Naive thymus-derived CD4-positive, alpha-beta T cell (primary cell): ENCODE data around the gene CCDC187. TPM values are rescaled to one million over a fixed set of nuclear protein-coding genes. Genes with fewer than 3 reads are reported as not detected.

Experiments used
- ATAC-seq: fragments of 150-1000 bp; cut with Tn5 transposase; 2 replicates; pipeline ENCODE4 v1.10.0; 2021; ENCODE audit warnings: mild to moderate bottlenecking, moderate library complexity
- CTCF ChIA-PET: fragments of 350-600 bp; sonication (Branson Sonifier 250); formaldehyde crosslinking; loops from one replicate; lab custom pipeline; 2021; ENCODE audit warnings: antibody characterized with exemption; lab: Charles Lee
- POLR2A ChIA-PET: fragments of 350-600 bp; sonication (Branson Sonifier 250); formaldehyde crosslinking; loops from one replicate; lab custom pipeline; 2021; ENCODE audit warnings: antibody characterized with exemption, inconsistent platforms; lab: Charles Lee
- DNase-seq, 9 donors: peaks; one replicate each; pipeline versions ENCODE4 v3.0.0 to v3.0.0-alpha.2; 2020 to 2022; ENCODE audit warnings: mixed read lengths in 1 of 9
- H3K27ac ChIP-seq: one replicate; pipeline ENCODE4 v1.7.0; 2013; ENCODE audit warnings: mild to moderate bottlenecking, low read depth, low read length, moderate library complexity
- H3K27me3 ChIP-seq, 2 donors: one replicate each; pipeline ENCODE4 v1.7.0; 2013; ENCODE audit warnings: low read length in 2 of 2, mild to moderate bottlenecking in 2 of 2, moderate library complexity in 2 of 2; ENCODE audit not compliant: control insufficient read depth in 2 of 2, insufficient read depth in 2 of 2
- H3K36me3 ChIP-seq, 3 experiments: 1 replicate in 2 of 3; 2 replicates in 1 of 3; pipeline ENCODE4 v1.7.0; 2013; ENCODE audit warnings: low read length in 3 of 3, mild to moderate bottlenecking in 3 of 3, moderate library complexity in 1 of 3; ENCODE audit not compliant: insufficient read depth in 3 of 3, control insufficient read depth in 2 of 3
- H3K4me1 ChIP-seq, 2 donors: one replicate each; pipeline ENCODE4 v1.7.0; 2013; ENCODE audit warnings: low read length in 2 of 2, mild to moderate bottlenecking in 2 of 2, moderate library complexity in 1 of 2; ENCODE audit not compliant: control insufficient read depth in 2 of 2, insufficient read depth in 2 of 2
- H3K4me3 ChIP-seq: 2 replicates; pipeline ENCODE4 v1.7.0; 2013; ENCODE audit warnings: mild to moderate bottlenecking, low read length
- H3K9me3 ChIP-seq, 3 experiments: 1 replicate in 2 of 3; 2 replicates in 1 of 3; pipeline ENCODE4 v1.7.0; 2013; ENCODE audit warnings: low read length in 3 of 3; ENCODE audit not compliant: control insufficient read depth in 2 of 3
- H3K27ac Mint-ChIP-seq, 9 donors: one replicate each; pipeline ENCODE4 v1.8.0; 2020 to 2022; ENCODE audit warnings: mixed read lengths in 9 of 9, mild to moderate bottlenecking in 8 of 9, moderate library complexity in 5 of 9, inconsistent platforms in 2 of 9
- H3K27me3 Mint-ChIP-seq, 5 donors: one replicate each; pipeline ENCODE4 v1.8.0; 2021 to 2022; ENCODE audit warnings: mixed read lengths in 5 of 5, mild to moderate bottlenecking in 1 of 5
- H3K36me3 Mint-ChIP-seq, 5 donors: one replicate each; pipeline ENCODE4 v1.8.0; 2020 to 2022; ENCODE audit warnings: mixed read lengths in 5 of 5, mild to moderate bottlenecking in 3 of 5, inconsistent platforms in 1 of 5
- H3K4me1 Mint-ChIP-seq, 7 donors: one replicate each; pipeline ENCODE4 v1.8.0; 2020 to 2022; ENCODE audit warnings: mixed read lengths in 7 of 7, mild to moderate bottlenecking in 3 of 7, inconsistent platforms in 1 of 7
- H3K4me3 Mint-ChIP-seq, 10 donors: one replicate each; pipeline ENCODE4 v1.8.0; 2020 to 2022; ENCODE audit warnings: mild to moderate bottlenecking in 10 of 10, mixed read lengths in 10 of 10, moderate library complexity in 6 of 10, inconsistent platforms in 2 of 10
- H3K9me3 Mint-ChIP-seq, 11 donors: one replicate each; pipeline ENCODE4 v1.8.0; 2020 to 2022; ENCODE audit warnings: mixed read lengths in 11 of 11, mild to moderate bottlenecking in 4 of 11, inconsistent platforms in 1 of 11, moderate library complexity in 1 of 11
- intact Hi-C, 2 donors: fragments of 100-400 bp; cut with micrococcal nuclease; formaldehyde crosslinking; loops; one replicate each; pipeline ENCODE4 v1.15.1; 2023
- polyA plus RNA-seq, 2 donors: library from polyadenylated mRNA; unstranded; fragments of 300-500 nt; fragmentation: Illumina TruSeq; gene quantifications; one replicate each; pipeline ENCODE4 v1.2.3, GENCODE V29; 2021
- total RNA-seq, 6 experiments: library from RNA in 5 of 6; stranded (reverse) in 5 of 6; gene quantifications; 1 replicate in 5 of 6; 2 replicates in 1 of 6; pipeline ENCODE4 v1.2.3 and lab custom pipeline; 2021 to 2026

CCDC187 gene
- total and polyA plus RNA-seq, 7 experiments from 2014 or later = 0.10 TPM; not detected in 6

- Mint-ChIP-seq H3K27ac (no peak overlapping the region), H3K9me3 (no peaks in the 10 kb centered on the region), H3K27me3 (no peaks in the 10 kb centered on the region), H3K4me3 (no peak overlapping the region), H3K4me1 (peaks cover 0 to 10% (median 2%) of the 10 kb centered on the region in 7 donors), H3K36me3 (no peaks in the 10 kb centered on the region)
- ATAC-seq = no peak
- DNase-seq = no peak
- ChIA-PET CTCF (interaction anchor here (0.6 kb wide), 1 partner anchor 29 kb away, joined by 3 read pairs; no protein-coding TSS in a partner anchor), POLR2A (no interaction called here)
- intact Hi-C loops = no loop called here
- H3K36me3 ChIP-seq = no peaks in the 10 kb centered on the region
- peaks cover 1 to 4% of the 10 kb centered on the region in 2 donors for H3K4me1 ChIP-seq
- no peaks in the 10 kb centered on the region for H3K9me3 ChIP-seq
- no peaks in the 10 kb centered on the region for H3K27me3 ChIP-seq
- H3K27ac ChIP-seq = no peak overlapping the region
- no peak overlapping the region for H3K4me3 ChIP-seq
Measured at GRCh38 chr9:136262671-136263178, 41.2 kb downstream of the CCDC187 start.

DNA sequence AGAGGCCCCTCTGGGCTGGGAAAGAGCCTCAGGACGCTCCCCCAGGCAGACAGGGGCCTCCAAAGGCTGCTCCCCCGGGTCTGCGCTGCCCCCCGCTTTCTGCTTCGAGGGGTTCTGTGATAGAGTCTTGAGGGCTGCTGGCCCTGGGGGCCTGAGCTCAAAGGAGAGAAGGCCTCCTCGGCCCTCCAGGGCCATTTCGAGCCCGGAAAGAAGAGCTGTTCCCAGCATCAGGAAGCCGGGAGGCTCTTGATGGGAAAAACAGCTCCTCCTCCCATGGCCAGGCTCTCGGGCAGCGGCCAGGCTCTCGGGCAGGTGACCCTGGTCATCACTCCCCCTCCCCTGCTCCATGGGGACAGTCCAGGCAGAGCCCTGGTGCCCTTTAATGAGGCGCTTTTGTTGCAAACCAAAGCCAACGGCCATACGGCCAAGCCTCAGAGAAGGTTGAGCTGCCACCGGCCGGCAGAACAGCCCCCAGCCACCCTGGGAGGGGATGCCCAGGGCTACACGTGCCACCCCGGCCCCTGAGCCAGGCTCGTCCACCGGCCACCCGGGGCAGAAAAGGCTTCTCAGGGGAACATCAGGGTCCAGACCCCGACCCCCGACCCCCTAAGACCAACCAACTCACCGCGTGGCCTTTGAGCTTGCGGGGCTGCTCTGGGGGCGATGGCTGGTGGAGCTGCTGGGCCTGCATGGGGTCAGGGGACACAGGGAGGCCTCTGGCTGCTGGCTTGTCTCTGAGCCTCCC is 42.0 kb downstream of the CCDC187 start:
- Mint-ChIP-seq H3K27ac (no peak overlapping the region), H3K9me3 (no peaks in the 10 kb centered on the region), H3K27me3 (no peaks in the 10 kb centered on the region), H3K4me1 (peaks cover 0 to 5% (median 0%) of the 10 kb centered on the region in 7 donors), H3K36me3 (no peaks in the 10 kb centered on the region), H3K4me3 (no peak overlapping the region)
- DNase-seq = no peak
- Histone ChIP-seq H3K27ac (no peak overlapping the region), H3K4me3 (no peak overlapping the region), H3K9me3 (no peaks in the 10 kb centered on the region), H3K4me1 (no peaks in the 10 kb centered on the region), H3K27me3 (no peaks in the 10 kb centered on the region), H3K36me3 (no peaks in the 10 kb centered on the region)
- POLR2A ChIA-PET = interaction anchor here (1.2 kb wide), 1 partner anchor 12 kb away, joined by 3 read pairs; no protein-coding TSS in a partner anchor
- no peak for ATAC-seq
- CTCF ChIA-PET = no interaction called here
- intact Hi-C loops = no loop called here

DNA sequence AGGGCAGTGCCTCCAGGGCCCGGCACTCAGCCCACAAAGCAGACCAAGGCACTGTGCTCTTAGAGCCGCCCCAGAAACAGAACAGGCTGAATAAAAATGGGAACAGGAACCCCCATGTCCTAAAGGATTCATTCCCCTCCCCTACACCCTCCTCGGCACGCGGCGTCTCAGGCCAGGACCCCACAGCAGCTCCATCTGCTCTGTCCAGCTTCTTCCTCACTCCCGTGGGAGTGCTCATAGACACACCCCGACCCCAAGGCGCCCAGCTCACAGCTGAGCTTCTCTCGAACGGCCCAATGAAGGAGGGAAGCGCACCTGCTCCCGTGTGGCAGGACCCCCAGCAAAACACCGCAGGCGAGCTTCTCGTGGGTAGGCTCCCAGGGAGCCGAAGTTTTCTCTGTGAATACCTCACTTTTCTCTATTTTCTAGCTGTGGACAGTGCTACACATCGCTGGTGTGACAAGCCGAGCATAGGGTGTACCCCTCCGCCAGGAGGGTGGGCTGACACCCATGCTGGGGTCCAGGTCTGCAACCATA is 42.9 kb downstream of the CCDC187 start:
- ATAC-seq (no peak), DNase-seq (no peak)
- Histone ChIP-seq H3K36me3 (no peaks in the 10 kb centered on the region), H3K27ac (no peak overlapping the region), H3K4me1 (no peaks in the 10 kb centered on the region), H3K4me3 (no peak overlapping the region), H3K9me3 (no peaks in the 10 kb centered on the region), H3K27me3 (no peaks in the 10 kb centered on the region)
- no peaks in the 10 kb centered on the region for H3K36me3 Mint-ChIP-seq
- no peak overlapping the region for H3K4me3 Mint-ChIP-seq
- intact Hi-C loops = no loop called here
- POLR2A ChIA-PET = interaction anchor here (1.2 kb wide), 1 partner anchor 12 kb away, joined by 3 read pairs; no protein-coding TSS in a partner anchor
- no peaks in the 10 kb centered on the region for H3K9me3 Mint-ChIP-seq
- H3K27ac Mint-ChIP-seq = no peak overlapping the region
- no peaks in the 10 kb centered on the region for H3K4me1 Mint-ChIP-seq
- no peaks in the 10 kb centered on the region for H3K27me3 Mint-ChIP-seq
- CTCF ChIA-PET = no interaction called here

DNA sequence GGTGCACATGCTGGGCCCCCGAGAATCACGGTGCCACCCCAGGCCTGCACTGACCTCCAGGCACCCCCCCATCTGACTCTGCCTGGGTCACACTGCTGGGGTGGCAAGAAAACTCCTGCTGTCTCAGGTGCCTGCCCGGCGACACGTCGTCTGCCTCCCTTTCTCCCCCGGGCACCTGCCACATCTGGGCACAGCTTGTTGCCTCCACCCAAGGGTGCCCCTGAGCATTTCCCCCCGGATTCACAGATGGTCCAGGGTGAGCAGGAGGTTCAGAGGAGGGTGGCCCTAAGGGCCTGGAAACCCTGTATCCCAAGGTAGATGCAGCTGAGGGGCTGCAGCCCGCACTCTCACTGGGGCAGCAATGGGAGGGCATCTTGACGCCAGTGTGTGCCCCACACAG is 43.4 kb downstream of the CCDC187 start:
- intact Hi-C loops = no loop called here
- Mint-ChIP-seq H3K4me1 (no peaks in the 10 kb centered on the region), H3K36me3 (no peaks in the 10 kb centered on the region), H3K9me3 (no peaks in the 10 kb centered on the region), H3K27me3 (no peaks in the 10 kb centered on the region), H3K4me3 (no peak overlapping the region), H3K27ac (no peak overlapping the region)
- Histone ChIP-seq H3K27me3 (no peaks in the 10 kb centered on the region), H3K27ac (no peak overlapping the region), H3K4me1 (no peaks in the 10 kb centered on the region), H3K36me3 (no peaks in the 10 kb centered on the region), H3K9me3 (no peaks in the 10 kb centered on the region), H3K4me3 (no peak overlapping the region)
- ATAC-seq = no peak
- DNase-seq = no peak
- CTCF ChIA-PET = no interaction called here
- POLR2A ChIA-PET = no interaction called here

DNA sequence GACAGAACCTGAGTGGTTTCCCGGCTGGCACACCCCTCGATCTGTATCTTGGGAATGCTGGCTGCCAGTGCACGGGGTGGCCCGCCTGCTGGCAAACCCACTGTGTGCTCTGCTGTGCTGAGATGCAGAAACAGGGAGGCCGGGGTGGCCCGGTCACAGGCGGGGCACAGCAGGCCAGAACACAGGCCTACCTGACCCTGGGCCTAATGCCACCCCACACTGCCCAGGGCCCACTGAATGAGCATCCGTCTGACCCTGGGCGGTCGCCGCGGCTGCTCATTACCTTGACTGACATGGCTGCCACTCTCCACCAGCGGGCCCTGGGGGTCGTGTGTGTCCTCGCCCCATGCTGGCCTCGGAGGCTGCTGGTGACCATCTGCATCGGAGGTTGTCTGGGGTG is 44.1 kb downstream of the CCDC187 start:
- Mint-ChIP-seq H3K36me3 (no peaks in the 10 kb centered on the region), H3K27ac (no peak overlapping the region), H3K4me1 (no peaks in the 10 kb centered on the region), H3K27me3 (no peaks in the 10 kb centered on the region), H3K9me3 (no peaks in the 10 kb centered on the region), H3K4me3 (no peak overlapping the region)
- Histone ChIP-seq H3K9me3 (no peaks in the 10 kb centered on the region), H3K27me3 (no peaks in the 10 kb centered on the region), H3K36me3 (no peaks in the 10 kb centered on the region), H3K4me3 (no peak overlapping the region), H3K4me1 (no peaks in the 10 kb centered on the region), H3K27ac (no peak overlapping the region)
- no peak for ATAC-seq
- POLR2A ChIA-PET = no interaction called here
- no peak for DNase-seq
- intact Hi-C loops = no loop called here
- CTCF ChIA-PET = no interaction called here

- H3K27me3 Mint-ChIP-seq = no peaks in the 10 kb centered on the region
- no peaks in the 10 kb centered on the region for H3K9me3 ChIP-seq
- no peak overlapping the region for H3K27ac Mint-ChIP-seq
- H3K4me3 Mint-ChIP-seq = no peak overlapping the region
- H3K27me3 ChIP-seq = no peaks in the 10 kb centered on the region
- H3K4me3 ChIP-seq = no peak overlapping the region
- no peaks in the 10 kb centered on the region for H3K9me3 Mint-ChIP-seq
- no peak for ATAC-seq
- no peak for DNase-seq
- H3K36me3 ChIP-seq = no peaks in the 10 kb centered on the region
- no peaks in the 10 kb centered on the region for H3K36me3 Mint-ChIP-seq
- ChIA-PET CTCF (no interaction called here), POLR2A (no interaction called here)
- no peaks in the 10 kb centered on the region for H3K4me1 ChIP-seq
- no peaks in the 10 kb centered on the region for H3K4me1 Mint-ChIP-seq
- intact Hi-C loops = no loop called here
- H3K27ac ChIP-seq = no peak overlapping the region
Measured at GRCh38 chr9:136259517-136259813, 44.4 kb downstream of the CCDC187 start.
